ENCODE data around the gene MRPL11. TPM values are rescaled to one million over a fixed set of nuclear protein-coding genes. Genes with fewer than 3 reads are reported as not detected.

MRPL11 gene
- total RNA-seq, 1 donor from 2014 or later = 54.8 TPM

- Histone ChIP-seq H3K36me3 (ENCODE audit: control insufficient read depth, insufficient read depth, low read length) (no peaks in the 10 kb centered on the region), H3K4me3 (ENCODE audit: low read depth, low read length) (no peak overlapping the region), H3K27me3 (ENCODE audit: control insufficient read depth, insufficient read depth, low read length) (peaks cover 2% of the 10 kb centered on the region)
- peak; percentile 85 for TF ChIP-seq CTCF (IDR thresholded peaks at IDR 0.05; ENCODE audit: insufficient read depth, low read length, poor library complexity, severe bottlenecking)
- no peak for DNase-seq (ENCODE audit: low read depth)
Measured at GRCh38 chr11:66429983-66430602, 8.6 kb downstream of the MRPL11 start.

- DNase-seq (ENCODE audit: low read depth) = no peak
- no peak for TF ChIP-seq CTCF (IDR thresholded peaks at IDR 0.05; ENCODE audit: insufficient read depth, low read length, poor library complexity, severe bottlenecking)
- no peaks in the 10 kb centered on the region for H3K36me3 ChIP-seq (ENCODE audit: control insufficient read depth, insufficient read depth, low read length)
- no peak overlapping the region for H3K4me3 ChIP-seq (ENCODE audit: low read depth, low read length)
- H3K27me3 ChIP-seq (ENCODE audit: control insufficient read depth, insufficient read depth, low read length) = peaks cover 7% of the 10 kb centered on the region
Measured at GRCh38 chr11:66428933-66429332, 9.7 kb downstream of the MRPL11 start.

GRCh38 chr11:66426314-66426713 lies 12.3 kb downstream of the MRPL11 start:
- no peak overlapping the region for H3K4me3 ChIP-seq (ENCODE audit: low read depth, low read length)
- H3K27me3 ChIP-seq (ENCODE audit: control insufficient read depth, insufficient read depth, low read length) = peaks cover 7% of the 10 kb centered on the region
- DNase-seq (ENCODE audit: low read depth) = no peak
- H3K36me3 ChIP-seq (ENCODE audit: control insufficient read depth, insufficient read depth, low read length) = no peaks in the 10 kb centered on the region
- TF ChIP-seq CTCF (IDR thresholded peaks at IDR 0.05; ENCODE audit: insufficient read depth, low read length, poor library complexity, severe bottlenecking) = no peak

GRCh38 chr11:66421492-66422205 lies 17.0 kb downstream of the MRPL11 start:
- Histone ChIP-seq H3K27me3 (ENCODE audit: control insufficient read depth, insufficient read depth, low read length) (peaks cover 31% of the 10 kb centered on the region), H3K4me3 (ENCODE audit: low read depth, low read length) (no peak overlapping the region), H3K36me3 (ENCODE audit: control insufficient read depth, insufficient read depth, low read length) (no peaks in the 10 kb centered on the region)
- no peak for DNase-seq (ENCODE audit: low read depth)
- TF ChIP-seq CTCF (IDR thresholded peaks at IDR 0.05; ENCODE audit: insufficient read depth, low read length, poor library complexity, severe bottlenecking) = no peak

GRCh38 chr11:66420671-66421476 lies 17.8 kb downstream of the MRPL11 start, which contains the start of gene NPAS4:
Gene NPAS4, plus strand, starts transcription at chr11:66421035. Its CDS starts 145 bp downstream, at chr11:66421180.
- no peak for DNase-seq (ENCODE audit: low read depth)
- Histone ChIP-seq H3K4me3 (ENCODE audit: low read depth, low read length) (no peak within 1 kb of the TSS), H3K27me3 (ENCODE audit: control insufficient read depth, insufficient read depth, low read length) (peaks cover 35% of the 10 kb centered on the region), H3K36me3 (ENCODE audit: control insufficient read depth, insufficient read depth, low read length) (no peaks in the 10 kb centered on the region)
- TF ChIP-seq CTCF (IDR thresholded peaks at IDR 0.05; ENCODE audit: insufficient read depth, low read length, poor library complexity, severe bottlenecking) = no peak
